GM19452 (cell line): ENCODE results near the gene IFT27.

Source experiments
- ATAC-seq: cut with Tn5 transposase; IDR thresholded peaks from one replicate; pipeline ENCODE4 v1.9.1; 2021; ENCODE audit not compliant: unreplicated experiment

IFT27 gene

GRCh38 chr22:36797374-36797773 is 21.5 kb upstream of the IFT27 start:
- no peak for ATAC-seq

- no peak for ATAC-seq
These were observed 20.7 kb upstream of the IFT27 start for GRCh38 chr22:36796552-36797175.

- ATAC-seq, result no peak
These were observed 19.7 kb upstream of the IFT27 start for GRCh38 chr22:36795633-36796032.

- no peak for ATAC-seq
These were observed 14.7 kb upstream of the IFT27 start for GRCh38 chr22:36790648-36791047.

GRCh38 chr22:36787204-36787988 is 11.5 kb upstream of the IFT27 start:
- no peak for ATAC-seq

- no peak for ATAC-seq
These were observed 7.8 kb upstream of the IFT27 start for GRCh38 chr22:36783743-36784142.

- ATAC-seq, result no peak
These were observed 6.0 kb upstream of the IFT27 start for GRCh38 chr22:36781656-36782627.

- no peak for ATAC-seq
These were observed 2.1 kb upstream of the IFT27 start for GRCh38 chr22:36778020-36778419.

- no peak for ATAC-seq
These were observed 803 bp upstream of the IFT27 start for GRCh38 chr22:36776722-36777121.

GRCh38 chr22:36775586-36775963 is 344 bp downstream of the IFT27 start:
- ATAC-seq, result peak; percentile 6

- ATAC-seq, result no peak
These were observed 2.0 kb downstream of the IFT27 start for GRCh38 chr22:36773935-36774334.

- ATAC-seq, result no peak
These were observed 3.5 kb downstream of the IFT27 start for GRCh38 chr22:36772451-36772850.

GRCh38 chr22:36771356-36772063 is 4.4 kb downstream of the IFT27 start:
- ATAC-seq, result no peak

GRCh38 chr22:36770513-36771231 is 5.2 kb downstream of the IFT27 start:
- ATAC-seq, result no peak

GRCh38 chr22:36769541-36770512 is 6.1 kb downstream of the IFT27 start:
- no peak for ATAC-seq

GRCh38 chr22:36768616-36769015 is 7.3 kb downstream of the IFT27 start:
- no peak for ATAC-seq

GRCh38 chr22:36768141-36768540 is 7.8 kb downstream of the IFT27 start:
- no peak for ATAC-seq

GRCh38 chr22:36767035-36767775 is 8.7 kb downstream of the IFT27 start:
- ATAC-seq, result no peak
